Hypothalamus (tissue), 51 donors: ENCODE data around the gene SLC28A1.

Source experiments
- DNase-seq, 51 donors: peaks; one replicate each; lab custom pipeline; 2025; lab: John Stamatoyannopoulos, UW

Gene SLC28A1, protein sequence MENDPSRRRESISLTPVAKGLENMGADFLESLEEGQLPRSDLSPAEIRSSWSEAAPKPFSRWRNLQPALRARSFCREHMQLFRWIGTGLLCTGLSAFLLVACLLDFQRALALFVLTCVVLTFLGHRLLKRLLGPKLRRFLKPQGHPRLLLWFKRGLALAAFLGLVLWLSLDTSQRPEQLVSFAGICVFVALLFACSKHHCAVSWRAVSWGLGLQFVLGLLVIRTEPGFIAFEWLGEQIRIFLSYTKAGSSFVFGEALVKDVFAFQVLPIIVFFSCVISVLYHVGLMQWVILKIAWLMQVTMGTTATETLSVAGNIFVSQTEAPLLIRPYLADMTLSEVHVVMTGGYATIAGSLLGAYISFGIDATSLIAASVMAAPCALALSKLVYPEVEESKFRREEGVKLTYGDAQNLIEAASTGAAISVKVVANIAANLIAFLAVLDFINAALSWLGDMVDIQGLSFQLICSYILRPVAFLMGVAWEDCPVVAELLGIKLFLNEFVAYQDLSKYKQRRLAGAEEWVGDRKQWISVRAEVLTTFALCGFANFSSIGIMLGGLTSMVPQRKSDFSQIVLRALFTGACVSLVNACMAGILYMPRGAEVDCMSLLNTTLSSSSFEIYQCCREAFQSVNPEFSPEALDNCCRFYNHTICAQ

GRCh38 chr15:84883916-84884781 lies at the start of gene SLC28A1:
Gene SLC28A1 (plus strand): TSS chr15:84884662. CDS start chr15:84887761, 3,099 bp downstream.
- no peak for DNase-seq

GRCh38 chr15:84834969-84835368 lies 49.5 kb upstream of the SLC28A1 start:
- DNase-seq = no peak

- DNase-seq = no peak
Observed at GRCh38 chr15:84835661-84836337, 48.7 kb upstream of the SLC28A1 start.

DNA sequence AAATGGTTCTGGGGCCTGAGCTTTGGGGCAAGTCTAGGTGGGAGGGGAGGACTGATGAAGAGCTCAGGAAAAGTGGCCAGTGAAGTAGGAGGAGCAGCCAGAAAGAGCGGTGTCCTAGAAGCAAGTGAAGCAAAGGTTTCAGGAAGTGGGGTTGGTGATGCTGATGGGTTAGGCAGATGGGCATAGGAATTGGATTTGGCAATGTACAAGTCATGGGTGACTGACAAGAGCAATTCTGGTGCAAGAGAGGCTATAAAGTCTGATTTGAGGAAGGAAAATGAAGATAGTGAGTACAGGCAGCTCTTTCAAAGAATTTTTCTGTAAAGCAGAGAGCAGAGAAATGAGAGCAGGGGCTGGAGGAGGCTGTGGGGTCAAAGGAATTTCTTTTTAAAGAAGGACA lies 47.6 kb upstream of the SLC28A1 start:
- no peak for DNase-seq

DNA sequence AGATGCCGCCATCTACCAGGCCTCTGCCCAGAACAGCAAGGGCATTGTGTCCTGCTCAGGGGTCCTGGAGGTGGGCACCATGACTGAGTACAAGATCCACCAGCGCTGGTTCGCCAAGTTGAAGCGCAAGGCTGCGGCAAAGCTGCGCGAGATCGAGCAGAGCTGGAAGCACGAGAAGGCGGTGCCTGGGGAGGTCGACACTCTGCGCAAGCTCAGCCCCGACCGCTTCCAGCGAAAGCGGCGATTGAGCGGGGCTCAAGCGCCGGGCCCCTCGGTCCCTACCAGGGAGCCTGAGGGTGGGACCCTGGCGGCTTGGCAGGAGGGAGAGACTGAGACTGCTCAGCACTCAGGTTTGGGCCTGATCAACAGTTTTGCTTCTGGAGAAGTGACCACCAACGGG lies 44.7 kb upstream of the SLC28A1 start:
- no peak for DNase-seq

GRCh38 chr15:84840255-84840654 lies 44.2 kb upstream of the SLC28A1 start:
- DNase-seq = no peak

DNA sequence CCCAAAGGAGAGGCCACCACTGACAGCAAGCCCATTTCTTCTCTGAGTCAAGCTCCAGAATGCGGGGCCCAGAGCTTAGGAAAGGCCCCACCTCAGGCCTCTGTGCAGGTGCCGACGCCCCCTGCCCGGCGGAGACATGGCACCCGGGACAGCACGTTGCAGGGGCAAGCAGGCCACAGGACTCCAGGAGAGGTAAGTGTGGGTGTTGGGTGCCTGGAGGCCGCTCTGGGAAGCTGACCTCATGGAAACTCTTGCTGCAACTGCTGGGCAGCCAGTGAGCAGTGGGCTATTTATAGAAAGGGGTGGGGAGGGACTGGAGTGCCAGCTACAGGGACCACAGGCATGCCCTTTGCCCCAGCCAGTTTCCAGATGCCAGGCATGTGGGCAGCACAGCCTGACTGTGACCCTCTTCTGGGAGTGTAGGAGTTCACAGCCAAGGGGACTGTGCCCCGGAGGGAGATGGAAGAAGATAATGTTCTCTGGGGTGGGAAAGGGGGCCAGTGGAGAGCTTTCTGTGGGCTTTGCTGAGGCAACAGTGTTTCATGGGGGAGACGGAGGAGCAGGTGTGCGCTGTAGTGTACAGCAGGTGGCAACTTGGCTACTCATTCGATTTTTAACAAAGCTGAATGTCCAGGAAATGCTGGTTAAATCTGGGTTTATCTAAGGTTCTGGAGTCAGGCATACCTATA lies 43.6 kb upstream of the SLC28A1 start:
- DNase-seq = no peak

DNA sequence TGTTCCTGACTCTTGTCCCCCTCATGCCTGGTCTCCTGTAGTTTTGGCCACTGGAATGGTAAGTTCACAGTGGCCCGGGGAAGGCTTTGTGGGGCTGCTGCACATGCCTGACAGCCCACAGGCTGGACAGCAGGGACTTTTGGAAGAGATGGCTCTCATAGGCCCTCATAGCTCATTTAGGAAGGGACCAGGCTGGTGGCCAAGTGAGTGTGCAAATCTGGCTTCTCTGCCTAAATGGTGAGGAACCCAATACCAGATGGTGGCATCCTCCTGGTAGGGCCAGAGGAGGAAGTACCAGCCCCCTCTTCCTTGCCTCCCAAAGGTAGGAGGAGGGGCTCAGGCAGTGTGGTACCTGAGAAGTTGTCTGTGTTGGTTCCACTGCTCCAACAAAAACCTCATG lies 41.7 kb upstream of the SLC28A1 start:
- DNase-seq = no peak

- no peak for DNase-seq
Observed at GRCh38 chr15:84844964-84845363, 39.5 kb upstream of the SLC28A1 start.

GRCh38 chr15:84845631-84846030 lies 38.8 kb upstream of the SLC28A1 start:
- DNase-seq = peak in 4 of 51 donors; percentile 8 to 20 (median 16)

DNA sequence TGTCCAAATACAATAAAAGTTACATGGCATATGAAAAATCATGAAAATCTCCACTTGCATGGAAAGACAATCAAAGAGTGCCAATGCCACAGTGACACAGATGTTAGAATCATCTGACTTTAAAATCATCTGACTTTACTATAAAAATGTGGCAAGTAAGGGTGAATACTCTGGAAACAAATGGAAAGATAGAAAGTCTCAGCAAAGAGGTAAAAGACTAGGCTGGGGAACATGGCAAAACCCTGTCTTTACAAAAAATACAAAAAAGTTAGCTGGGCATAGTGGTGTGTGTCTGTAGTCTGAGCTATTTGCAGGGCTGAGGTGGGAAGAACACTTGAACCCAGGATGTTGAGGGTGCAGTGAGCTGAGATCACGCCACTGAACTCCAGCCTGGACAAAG lies 38.2 kb upstream of the SLC28A1 start:
- no peak for DNase-seq

- no peak for DNase-seq
Observed at GRCh38 chr15:84847382-84847781, 37.1 kb upstream of the SLC28A1 start.

- DNase-seq = no peak
Observed at GRCh38 chr15:84852212-84852611, 32.2 kb upstream of the SLC28A1 start.

DNA sequence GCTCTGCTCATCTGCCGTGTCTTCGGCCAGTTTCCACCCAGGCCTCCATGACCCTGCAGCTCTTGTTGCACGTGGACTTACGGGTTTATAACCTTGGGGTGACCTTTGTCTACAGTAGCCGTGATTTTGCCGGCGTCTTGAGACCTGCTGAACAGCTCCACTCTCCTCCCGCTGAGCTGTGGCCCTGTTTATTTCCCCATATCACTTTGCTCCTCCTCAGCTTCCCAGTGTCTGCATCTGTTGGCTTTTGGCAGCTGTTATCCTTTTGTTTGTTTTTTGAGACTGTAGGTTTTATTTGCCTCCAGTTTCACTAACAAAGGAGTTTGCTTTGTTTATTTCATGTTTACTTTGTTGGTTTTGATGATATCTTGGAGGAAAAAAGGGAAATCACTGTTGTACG lies 29.3 kb upstream of the SLC28A1 start:
- DNase-seq = no peak

- DNase-seq = no peak
Observed at GRCh38 chr15:84855765-84856164, 28.7 kb upstream of the SLC28A1 start.

GRCh38 chr15:84856731-84857417 lies 27.6 kb upstream of the SLC28A1 start:
- no peak for DNase-seq

GRCh38 chr15:84857418-84858004 lies 27.0 kb upstream of the SLC28A1 start:
- no peak for DNase-seq

GRCh38 chr15:84858231-84858630 lies 26.2 kb upstream of the SLC28A1 start:
- DNase-seq = no peak

- no peak for DNase-seq
Observed at GRCh38 chr15:84859144-84859543, 25.3 kb upstream of the SLC28A1 start.
